ENCODE measurements around the gene MPLKIP. TPM values are rescaled to one million over a fixed set of nuclear protein-coding genes. Genes with fewer than 3 reads are reported as not detected.
"Not testable (repeated sequence)": the region's sequence is repeated elsewhere in the genome, so short reads cannot be mapped to it uniquely, and the experiment has no call there.

The MPLKIP gene
- polyA plus RNA-seq, 1 donor, result 20.4 TPM

DNA sequence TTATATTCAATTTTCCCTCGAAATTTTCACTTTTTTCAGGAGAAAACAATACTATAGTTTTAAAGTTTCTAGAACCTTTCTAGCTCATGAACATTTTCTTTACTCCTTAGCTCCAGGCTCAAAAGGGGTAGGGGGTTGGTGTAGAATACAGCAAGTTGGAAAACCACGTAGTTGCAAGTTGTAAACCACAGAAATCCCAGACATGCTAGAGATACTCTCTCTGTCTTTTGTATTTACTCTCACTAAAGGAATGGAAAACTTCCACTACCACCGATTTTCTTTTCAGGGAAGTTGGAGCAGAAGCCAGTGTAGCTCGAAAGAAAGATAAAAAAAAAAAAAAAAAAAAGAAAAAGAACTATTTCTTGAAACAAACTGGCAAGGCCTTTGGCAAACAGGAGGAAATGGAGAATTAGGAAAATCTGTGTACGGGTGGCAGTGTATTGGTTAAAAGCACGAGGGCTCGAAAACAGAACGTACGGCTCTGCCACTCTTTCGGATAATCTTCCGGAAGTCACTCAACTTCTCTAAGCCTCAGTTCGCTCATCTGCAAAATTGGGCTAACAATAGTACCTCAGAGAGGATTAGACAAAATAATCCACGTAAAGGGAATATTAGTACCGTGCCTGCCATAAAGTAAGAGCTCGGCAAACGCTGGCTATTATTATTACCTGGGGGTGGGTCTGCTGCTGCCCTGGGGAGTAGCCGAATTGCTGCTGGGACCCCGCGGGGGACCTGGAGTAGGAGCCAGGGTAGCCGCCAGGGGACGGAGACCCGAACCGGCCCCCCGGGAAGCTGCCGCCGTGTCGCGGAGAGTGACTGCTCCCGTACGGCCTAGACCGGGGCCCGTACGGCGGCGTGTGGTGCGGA lies 628 bp downstream of the MPLKIP start:
- no peak for DNase-seq

- no peak for DNase-seq
Measured at GRCh38 chr7:40122940-40123254, 11.5 kb downstream of the MPLKIP start.

DNA sequence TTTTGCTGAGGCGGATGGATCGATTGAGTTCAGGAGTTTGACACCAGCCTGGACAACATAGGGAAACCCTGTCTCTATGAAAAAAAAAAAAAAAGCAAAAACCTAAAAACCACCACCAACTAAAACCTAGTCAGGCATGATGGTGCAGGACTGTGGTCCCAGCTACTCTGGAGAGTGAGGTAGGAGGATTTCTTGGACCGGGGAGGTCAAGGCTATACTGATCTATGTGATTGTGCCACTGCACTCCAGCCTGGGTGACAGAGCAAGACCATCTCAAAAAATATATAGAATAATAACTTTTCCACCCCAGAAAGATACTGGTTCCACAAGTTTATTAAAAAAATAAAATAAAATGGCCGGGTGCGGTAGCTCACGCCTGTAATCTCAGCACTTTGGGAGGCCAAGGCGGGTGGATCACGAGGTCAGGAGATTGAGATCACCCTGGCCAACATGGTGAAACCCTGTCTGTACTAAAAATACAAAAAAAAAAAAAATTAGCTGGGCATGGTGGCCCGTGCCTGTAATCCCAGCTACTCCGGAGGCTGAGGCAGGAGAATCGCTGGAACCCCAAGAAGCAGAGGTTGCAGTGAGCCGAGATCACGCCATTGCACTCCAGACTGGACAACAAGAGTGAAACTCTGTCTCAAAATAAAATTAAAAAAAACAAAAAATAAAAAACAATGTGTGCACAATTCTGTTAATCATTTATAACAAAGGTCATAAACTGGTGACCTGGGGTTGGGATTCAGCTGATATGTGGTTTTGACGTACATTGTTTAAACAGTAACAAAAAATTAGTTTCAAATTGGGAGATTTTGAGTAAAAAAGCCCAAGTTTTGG lies 12.1 kb downstream of the MPLKIP start:
- DNase-seq, result not testable (repeated sequence)

- no peak for DNase-seq
Measured at GRCh38 chr7:40120020-40120419, 14.4 kb downstream of the MPLKIP start.

- DNase-seq, result not testable (repeated sequence)
Measured at GRCh38 chr7:40118201-40118600, 16.2 kb downstream of the MPLKIP start.

DNA sequence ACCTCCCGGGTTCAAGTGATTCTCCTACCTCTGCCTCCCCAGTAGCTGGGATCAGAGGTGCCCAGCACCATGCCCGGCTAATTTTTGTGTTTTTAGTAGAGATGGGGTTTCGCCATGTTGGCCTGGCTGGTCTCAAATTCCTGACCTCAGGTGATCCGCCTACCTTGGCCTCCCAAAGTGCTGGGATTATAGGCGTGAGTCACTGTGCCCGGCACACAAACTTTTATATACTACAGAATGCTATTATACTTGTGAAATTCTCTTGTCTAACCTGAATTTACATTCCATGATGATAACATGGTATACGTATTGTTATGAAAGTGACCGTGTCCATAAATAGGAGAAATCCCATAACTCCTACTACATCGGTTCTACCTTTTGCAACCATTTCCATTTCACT lies 17.2 kb downstream of the MPLKIP start:
- DNase-seq, result not testable (repeated sequence)

DNA sequence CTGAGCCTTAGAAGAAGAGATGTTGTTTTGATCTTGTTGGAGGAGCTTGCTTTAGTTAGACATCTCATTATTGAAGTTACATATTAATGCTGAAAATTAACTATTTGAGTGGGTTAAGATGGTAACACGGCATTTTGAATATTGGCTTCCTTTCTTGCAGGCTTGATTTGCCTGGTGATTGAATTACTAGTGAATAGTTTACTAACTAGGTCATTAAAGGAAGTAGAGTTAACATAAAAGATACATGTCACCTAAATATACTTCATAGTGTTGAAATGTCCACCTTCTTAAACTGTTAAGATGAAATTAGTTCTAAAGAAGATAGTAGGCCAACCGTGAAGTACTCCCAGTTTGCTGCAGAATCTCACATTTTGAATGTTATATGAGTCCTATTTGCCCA lies 18.5 kb downstream of the MPLKIP start:
- DNase-seq, result no peak

DNA sequence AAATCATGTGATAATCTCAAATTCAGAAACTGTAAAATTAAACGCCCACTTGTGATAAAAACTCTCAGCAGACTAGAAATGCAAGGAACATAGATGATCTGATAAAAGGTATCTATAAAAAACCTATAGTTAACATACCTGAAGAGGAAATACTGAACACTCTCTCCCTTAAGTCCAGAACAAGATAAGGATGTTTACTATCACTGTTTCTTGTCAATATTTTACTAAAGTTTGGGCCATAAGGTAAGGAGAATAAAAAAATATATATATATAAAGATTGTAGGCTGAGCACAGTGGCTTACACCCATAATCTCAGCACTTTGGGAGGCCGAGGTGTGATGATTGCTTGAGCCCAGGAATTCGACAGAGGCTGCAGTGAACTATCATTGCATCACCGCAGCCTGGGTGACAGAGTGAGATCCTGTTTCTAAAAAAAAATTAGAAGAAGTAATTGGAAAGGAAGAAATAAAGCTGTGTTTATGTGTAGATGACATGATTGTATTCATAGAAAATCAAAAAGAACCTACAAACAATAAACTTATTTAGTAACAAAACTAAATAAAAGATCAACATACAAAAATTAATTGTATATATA lies 28.4 kb downstream of the MPLKIP start:
- DNase-seq, result no peak

DNA sequence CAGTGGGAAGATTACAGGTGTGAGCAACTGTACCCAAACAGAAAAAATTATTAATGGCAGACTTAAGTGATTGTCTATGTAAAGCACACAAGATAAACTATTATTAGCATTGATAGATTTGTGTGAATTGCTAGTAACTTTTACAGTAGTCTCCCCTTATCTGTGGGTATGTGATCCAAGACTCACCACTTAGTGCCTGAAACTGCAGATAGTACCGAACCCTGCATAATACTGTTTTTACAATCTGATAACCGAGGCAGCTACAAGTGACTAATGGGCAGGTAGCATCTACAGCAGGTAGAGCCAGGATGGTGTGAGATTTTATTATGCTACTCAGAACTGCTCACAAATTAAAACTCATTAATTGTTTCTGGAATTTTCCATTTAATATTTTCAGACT lies 31.5 kb downstream of the MPLKIP start:
- no peak for DNase-seq

DNA sequence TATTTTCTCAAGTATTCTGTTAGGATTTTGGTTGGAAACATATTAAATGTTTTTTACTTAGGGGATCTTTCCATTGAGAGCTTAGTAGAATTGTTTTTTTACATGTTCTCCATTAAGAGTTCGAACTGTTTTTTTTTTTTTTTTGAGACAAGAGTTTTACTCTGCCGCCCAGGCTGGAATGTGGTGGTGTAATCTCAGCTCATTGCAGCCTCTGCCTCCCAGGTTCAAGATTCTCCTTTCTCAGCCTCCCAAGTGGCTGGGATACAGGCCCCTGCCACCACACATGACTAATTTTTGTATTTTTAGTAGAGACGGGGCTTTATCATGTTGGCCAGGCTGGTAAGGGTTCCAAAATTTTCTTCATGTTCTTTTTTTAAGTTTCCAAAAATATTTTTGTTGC lies 33.2 kb downstream of the MPLKIP start:
- no peak for DNase-seq

DNA sequence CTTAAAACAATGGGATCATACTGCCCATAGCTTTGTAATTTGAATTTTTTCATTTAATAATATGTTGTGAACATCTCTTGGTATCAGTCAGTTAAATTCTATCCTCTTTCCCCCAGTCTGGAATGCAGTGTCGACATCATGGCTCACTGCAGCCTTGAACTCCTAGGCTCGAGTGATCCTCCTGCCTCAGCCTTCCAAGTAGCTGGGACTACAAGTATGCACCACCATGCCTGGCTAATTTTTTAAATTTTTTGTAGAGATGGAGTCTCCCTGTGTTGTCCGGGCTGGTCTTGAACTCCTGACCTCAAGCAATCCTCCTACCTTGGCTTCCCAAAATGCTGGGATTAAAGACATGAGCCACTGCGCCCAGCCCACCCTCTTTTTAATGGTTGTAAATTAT lies 34.6 kb downstream of the MPLKIP start:
- no peak for DNase-seq

- DNase-seq, result no peak
Measured at GRCh38 chr7:40098810-40099209, 35.6 kb downstream of the MPLKIP start.

DNA sequence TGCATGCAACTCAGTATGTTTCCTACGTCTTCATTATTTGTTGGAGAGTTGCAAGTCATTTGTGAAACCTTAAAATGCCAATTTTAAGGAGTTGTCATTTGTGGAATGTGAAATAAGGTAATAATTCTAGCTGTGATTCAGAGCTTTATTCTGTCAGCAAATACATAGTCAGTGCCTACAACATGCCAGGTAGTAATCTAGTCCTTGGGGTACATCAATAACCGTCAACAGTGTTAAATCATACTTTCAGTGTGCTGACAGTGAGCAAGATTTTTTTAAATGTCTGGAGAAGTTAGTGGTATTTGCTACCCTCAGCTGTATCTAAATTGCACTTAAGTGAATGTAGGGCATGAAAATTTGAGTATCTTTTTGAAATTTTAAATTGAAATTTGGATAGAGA lies 36.7 kb downstream of the MPLKIP start:
- DNase-seq, result no peak

DNA sequence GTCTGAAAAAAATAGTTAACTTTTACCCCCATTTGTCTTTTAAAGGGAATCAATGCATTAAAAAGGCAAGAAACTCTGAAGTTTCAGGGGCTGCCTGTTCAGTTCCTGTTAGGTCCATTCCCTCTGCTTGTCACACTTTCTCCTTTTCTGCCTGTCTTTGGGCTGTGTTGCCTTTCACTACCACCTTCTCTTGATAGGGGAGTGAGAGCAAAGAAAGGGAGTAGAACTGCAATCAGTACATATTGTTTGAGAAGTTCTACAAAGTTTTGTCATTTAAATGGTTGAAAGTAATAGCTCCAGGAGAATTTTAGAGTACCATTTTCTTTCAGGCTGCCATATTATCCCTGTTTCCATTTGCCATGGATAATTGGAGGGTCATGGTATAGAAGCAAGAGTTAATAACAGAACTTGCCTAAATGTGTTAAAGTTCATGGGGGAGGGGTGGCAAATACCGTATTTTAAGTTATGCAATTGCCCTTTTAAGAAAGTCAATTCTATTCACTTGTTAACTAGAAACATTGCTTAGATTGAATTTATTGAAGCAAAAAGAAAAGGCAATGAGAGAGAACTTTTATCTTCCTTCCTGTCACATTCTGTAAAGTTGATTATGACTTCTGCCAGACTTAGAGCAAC lies 38.6 kb downstream of the MPLKIP start:
- no peak for DNase-seq

DNA sequence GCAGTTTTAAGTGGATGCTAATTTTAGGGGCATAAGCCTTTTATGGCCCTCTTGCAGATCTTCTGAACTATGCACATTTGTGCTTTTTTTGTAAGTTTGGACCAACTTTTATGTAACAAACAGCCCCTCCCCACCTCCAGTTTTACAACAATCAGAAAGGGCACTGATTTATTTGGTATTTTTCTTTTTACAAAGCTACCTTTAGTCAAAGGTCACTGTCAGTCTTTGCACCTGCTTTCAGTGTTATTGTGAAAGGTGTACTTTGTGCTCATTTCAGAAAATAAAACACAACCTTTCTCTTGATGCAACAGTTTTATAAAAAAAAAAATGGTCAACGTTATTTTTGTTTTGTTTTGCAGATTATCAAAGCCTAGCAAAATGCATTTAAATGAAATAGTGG lies 39.2 kb downstream of the MPLKIP start:
- no peak for DNase-seq

DNA sequence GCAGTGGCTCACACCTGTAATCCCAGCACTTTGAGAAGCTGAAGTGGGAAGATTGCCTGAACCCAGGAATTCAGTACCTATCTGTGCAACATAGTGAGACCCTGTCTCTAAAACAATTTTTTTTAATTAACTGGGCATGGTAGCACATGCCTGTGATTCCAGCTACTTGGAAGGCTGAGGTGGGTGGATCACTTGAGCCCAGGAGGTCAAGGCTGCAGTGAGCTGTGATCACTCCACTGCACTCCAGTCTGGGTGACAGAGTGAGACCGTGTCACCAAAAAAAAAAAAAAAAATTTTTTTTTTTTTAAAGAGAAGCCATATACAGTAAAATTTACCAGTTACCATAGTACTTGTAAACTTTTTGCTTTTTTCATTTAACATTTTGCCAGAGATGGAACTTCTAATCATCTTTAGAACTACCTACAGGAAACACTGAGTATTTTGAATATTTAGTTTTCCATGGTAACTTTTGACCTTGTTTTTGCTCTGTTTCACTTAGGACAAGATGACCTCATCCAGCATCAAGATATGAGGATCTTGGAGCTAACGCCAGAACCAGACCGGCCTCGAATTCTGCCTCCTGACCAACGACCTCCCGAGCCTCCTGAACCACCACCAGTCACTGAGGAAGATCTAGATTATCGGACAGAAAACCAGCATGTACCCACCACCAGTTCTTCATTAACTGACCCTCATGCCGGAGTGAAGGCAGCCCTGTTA lies 40.6 kb downstream of the MPLKIP start:
- no peak for DNase-seq

- no peak for DNase-seq
Measured at GRCh38 chr7:40092182-40092581, 42.2 kb downstream of the MPLKIP start.

DNA sequence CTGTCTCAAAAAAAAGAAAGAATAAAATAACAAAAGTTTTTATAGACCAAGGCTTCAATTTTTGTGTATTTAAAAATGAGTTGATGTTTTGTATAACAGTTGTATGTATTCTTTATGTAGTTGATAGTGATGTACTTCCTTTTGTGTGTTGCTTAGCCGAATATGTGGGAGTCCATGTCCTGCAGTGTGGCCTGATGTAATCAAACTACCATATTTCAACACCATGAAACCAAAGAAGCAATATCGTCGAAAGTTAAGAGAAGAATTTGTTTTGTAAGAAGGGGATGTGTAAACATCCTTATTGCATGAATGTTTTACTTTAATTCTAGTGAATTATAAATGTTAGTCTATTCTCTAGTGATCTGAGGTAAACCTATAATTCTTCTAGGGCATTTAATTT lies 56.6 kb downstream of the MPLKIP start:
- DNase-seq, result no peak

Measured in hindlimb muscle (tissue), 1 donor.